Stimulated activated CD4-positive, alpha-beta T cell treated with anti-CD3 and anti-CD28 coated beads, TNF-alpha, amount 100 ng/mL, for 48 hours (primary cell): ENCODE measurements around the gene MAP4K4.
A peak's percentile ranks its signal among the peaks of the same experiment; 100 is the strongest.

Experiments used
- DNase-seq, 3 donors: peaks; one replicate each; pipeline ENCODE4 v3.0.0-alpha.2; 2020; ENCODE audit warnings: low read depth in 3 of 3

Gene MAP4K4

GRCh38 chr2:101812226-101812625 lies 114.7 kb downstream of the MAP4K4 start:
- no peak for DNase-seq

- no peak for DNase-seq
These were observed 117.2 kb downstream of the MAP4K4 start for GRCh38 chr2:101814752-101815151.

- no peak for DNase-seq
These were observed 117.6 kb downstream of the MAP4K4 start for GRCh38 chr2:101815154-101815553.

GRCh38 chr2:101815739-101816391 lies 118.4 kb downstream of the MAP4K4 start:
- no peak for DNase-seq

- no peak for DNase-seq
These were observed 119.1 kb downstream of the MAP4K4 start for GRCh38 chr2:101816598-101816997.

- no peak for DNase-seq
These were observed 120.0 kb downstream of the MAP4K4 start for GRCh38 chr2:101817481-101817880.

- no peak for DNase-seq
These were observed 121.3 kb downstream of the MAP4K4 start for GRCh38 chr2:101818531-101819451.

- peak in 1 of 3 donors; percentile 27 for DNase-seq
These were observed 123.0 kb downstream of the MAP4K4 start for GRCh38 chr2:101820519-101820918.

GRCh38 chr2:101821059-101821805 lies 123.7 kb downstream of the MAP4K4 start:
- no peak for DNase-seq

- DNase-seq = no peak
These were observed 124.4 kb downstream of the MAP4K4 start for GRCh38 chr2:101821828-101822458.

- DNase-seq = peak; percentile 52 to 72 (median 52)
These were observed 125.9 kb downstream of the MAP4K4 start for GRCh38 chr2:101823347-101823791.

GRCh38 chr2:101823859-101824258 lies 126.4 kb downstream of the MAP4K4 start:
- no peak for DNase-seq

GRCh38 chr2:101826716-101827115 lies 129.2 kb downstream of the MAP4K4 start:
- DNase-seq = no peak

- no peak for DNase-seq
These were observed 129.7 kb downstream of the MAP4K4 start for GRCh38 chr2:101827246-101827645.

GRCh38 chr2:101828257-101828656 lies 130.8 kb downstream of the MAP4K4 start:
- no peak for DNase-seq

- no peak for DNase-seq
These were observed 131.3 kb downstream of the MAP4K4 start for GRCh38 chr2:101828673-101829334.

GRCh38 chr2:101829429-101829828 lies 131.9 kb downstream of the MAP4K4 start:
- DNase-seq = no peak

GRCh38 chr2:101830146-101830545 lies 132.6 kb downstream of the MAP4K4 start:
- DNase-seq = no peak

GRCh38 chr2:101830555-101830954 lies 133.0 kb downstream of the MAP4K4 start:
- DNase-seq = no peak

- peak; percentile 23 to 46 (median 32) for DNase-seq
These were observed 133.9 kb downstream of the MAP4K4 start for GRCh38 chr2:101831351-101831865.

GRCh38 chr2:101832114-101832513 lies 134.6 kb downstream of the MAP4K4 start:
- no peak for DNase-seq
